Stomach (tissue), 4 donors: ENCODE measurements around the gene NYNRIN.

Experiments
- CTCF ChIP-seq, 7 experiments: fragments of 450-650 bp in 4 of 7; fragments of 200-600 bp in 3 of 7; sonication (generic) in 3 of 7; IDR thresholded peaks; one replicate each; pipeline ENCODE4 v1.5.1; 2016 to 2019; ENCODE audit warnings: antibody characterized with exemption in 7 of 7, control low read depth in 2 of 7, mild to moderate bottlenecking in 1 of 7
- EP300 ChIP-seq: sonication (generic); formaldehyde crosslinking; IDR thresholded peaks from one replicate; pipeline ENCODE4 v1.6.1; 2017; ENCODE audit warnings: antibody characterized with exemption

- TF ChIP-seq CTCF (IDR thresholded peaks at IDR 0.05) (no peak), EP300 (no peak)
Measured at GRCh38 chr14:24426150-24426911, 27.5 kb downstream of the NYNRIN start.
